ENCODE measurements around the gene BCL7A. TPM values are rescaled to one million over a fixed set of nuclear protein-coding genes. Genes with fewer than 3 reads are reported as not detected.

Gene BCL7A
- total RNA-seq, 2 experiments from 2014 or later = 6.2 to 8.1 TPM

DNA sequence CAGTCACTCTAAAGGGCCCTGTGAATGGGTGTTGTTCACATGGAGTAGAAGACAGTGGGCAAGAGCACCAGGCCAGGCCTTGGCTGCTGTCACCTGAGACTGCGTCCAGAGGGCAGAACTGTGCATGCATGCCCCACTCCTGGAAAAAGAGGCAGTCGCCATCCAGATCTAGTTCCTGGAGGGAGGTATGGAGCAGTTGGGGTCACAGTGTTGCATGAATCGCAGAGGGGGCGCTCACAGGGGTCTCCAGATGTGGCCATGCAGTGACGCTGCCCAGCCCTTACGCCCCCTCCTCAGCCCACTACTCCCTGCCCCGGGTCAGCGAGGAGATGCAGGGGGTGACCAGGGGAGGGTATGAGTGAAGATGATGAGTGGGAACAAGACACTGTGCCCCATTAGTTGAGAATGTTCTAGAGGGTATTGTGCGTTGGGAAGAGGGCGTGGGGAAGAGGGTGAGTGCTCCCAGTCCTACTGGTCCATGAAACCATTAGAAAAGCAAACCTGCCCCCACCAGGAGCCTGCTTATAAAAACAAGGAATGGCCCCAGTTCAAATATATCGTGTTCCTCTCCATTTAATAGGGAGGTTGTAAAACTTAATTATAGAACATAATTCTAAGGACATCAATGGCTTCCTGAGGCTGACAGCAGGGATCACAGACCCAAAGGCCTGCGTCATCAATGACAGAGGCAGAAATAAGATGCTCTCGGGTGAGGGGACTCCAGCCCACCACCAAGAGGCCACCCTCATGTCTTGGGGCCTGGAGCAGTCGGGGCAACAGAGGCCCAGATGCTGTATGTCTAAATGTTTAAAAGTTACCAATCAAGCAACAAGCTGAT, 32.2 kb upstream of the BCL7A start:
- Mint-ChIP-seq H3K27ac (no peak overlapping the region), H3K4me3 (no peak overlapping the region), H3K4me1 (ENCODE audit: low read depth) (peaks cover 12% of the 10 kb centered on the region), H3K27me3 (ENCODE audit: low read depth) (no peaks in the 10 kb centered on the region), H3K36me3 (ENCODE audit: low read depth) (no peaks in the 10 kb centered on the region), H3K9me3 (ENCODE audit: insufficient read depth) (no peaks in the 10 kb centered on the region)
- POLR2A ChIA-PET = interaction anchor here (0.7 kb wide), 1 partner anchor 28 kb away, joined by 3 read pairs; no protein-coding TSS in a partner anchor
- DNase-seq = no peak
- CTCF ChIA-PET = no interaction called here
- no peak for ATAC-seq

DNA sequence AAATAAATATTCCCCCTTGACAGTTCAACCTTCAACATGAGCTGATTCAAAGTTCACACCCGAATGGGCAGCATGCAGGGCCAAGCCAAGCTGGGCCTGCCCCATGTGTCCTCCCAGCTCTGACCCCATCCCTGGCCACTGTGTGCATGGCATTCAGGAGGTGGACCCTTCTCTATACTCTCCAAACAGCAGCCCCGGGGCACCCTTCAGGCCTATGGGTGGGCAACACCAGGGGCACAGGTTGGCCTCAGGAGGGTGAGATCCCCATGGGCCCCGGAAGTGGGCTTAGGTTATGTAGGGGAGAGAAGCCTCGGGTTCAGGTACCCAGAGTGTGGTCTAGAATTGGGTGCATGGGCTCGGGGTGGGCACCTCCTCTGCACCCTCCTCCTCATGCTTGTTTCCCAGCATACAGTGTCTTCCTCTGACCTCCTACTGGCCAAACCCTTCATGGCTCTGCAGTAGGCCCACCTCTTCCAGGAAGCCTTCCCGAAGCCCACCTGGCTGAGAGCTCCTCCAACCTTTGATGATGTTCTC, 31.5 kb upstream of the BCL7A start:
- ATAC-seq (no peak), DNase-seq (no peak)
- H3K27me3 Mint-ChIP-seq (ENCODE audit: low read depth) = no peaks in the 10 kb centered on the region
- ChIA-PET POLR2A (interaction anchor here (0.7 kb wide), 2 partner anchors 25 to 28 kb away, joined by 3 read pairs; no protein-coding TSS in a partner anchor), CTCF (interaction anchor here (1.8 kb wide), 1 partner anchor 15 kb away, joined by 4 read pairs; no protein-coding TSS in a partner anchor)
- no peaks in the 10 kb centered on the region for H3K36me3 Mint-ChIP-seq (ENCODE audit: low read depth)
- H3K4me1 Mint-ChIP-seq (ENCODE audit: low read depth) = peaks cover 12% of the 10 kb centered on the region
- H3K27ac Mint-ChIP-seq = no peak overlapping the region
- H3K9me3 Mint-ChIP-seq (ENCODE audit: insufficient read depth) = no peaks in the 10 kb centered on the region
- no peak overlapping the region for H3K4me3 Mint-ChIP-seq

DNA sequence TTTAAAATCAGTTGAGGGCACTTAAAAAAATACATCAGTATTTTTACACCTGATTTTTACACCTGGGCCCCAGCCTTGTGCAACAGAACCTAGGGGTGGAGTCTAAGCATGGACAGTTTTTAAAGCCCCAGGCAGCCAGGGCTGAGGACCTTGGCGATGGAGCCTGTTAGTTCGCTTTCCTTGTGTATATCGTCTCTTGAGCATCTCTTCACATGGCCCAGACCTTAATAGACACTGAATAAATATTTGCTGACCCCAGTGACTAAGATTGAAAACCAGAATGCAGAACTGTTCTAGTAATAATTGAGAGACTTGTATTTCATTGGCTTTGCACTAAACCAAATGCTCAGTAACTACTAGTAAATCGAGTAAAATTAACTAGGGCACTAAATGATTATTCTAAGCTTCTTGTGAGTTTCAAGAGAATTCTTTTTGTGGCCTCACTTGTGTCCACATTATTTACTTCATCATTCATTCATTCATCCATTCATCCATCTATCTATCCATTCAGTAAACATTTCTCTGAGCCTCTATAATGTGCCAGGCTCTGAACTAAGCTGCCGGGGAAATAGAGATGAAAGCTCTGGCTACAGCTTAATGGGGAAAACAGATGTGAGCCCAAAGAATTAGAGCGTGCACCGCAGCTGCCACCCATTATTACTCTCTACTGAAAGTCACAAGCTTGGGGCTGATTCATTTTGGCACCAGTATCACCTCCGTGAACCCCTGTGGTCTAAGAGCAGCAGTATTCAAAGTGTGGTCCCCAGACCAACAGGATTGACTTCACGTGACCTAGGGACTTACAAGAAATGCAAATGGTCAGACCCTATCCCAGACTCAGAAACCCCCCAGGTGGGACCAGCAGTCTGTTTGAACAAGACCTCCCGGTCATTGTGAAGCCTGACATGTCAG, 30.7 kb upstream of the BCL7A start:
- DNase-seq = no peak
- CTCF ChIA-PET = interaction anchor here (1.8 to 2.2 kb wide), 2 partner anchors 14 to 64 kb away, joined by 4 to 6 read pairs; no protein-coding TSS in a partner anchor
- no peaks in the 10 kb centered on the region for H3K9me3 Mint-ChIP-seq (ENCODE audit: insufficient read depth)
- no peak overlapping the region for H3K4me3 Mint-ChIP-seq
- H3K27ac Mint-ChIP-seq = no peak overlapping the region
- POLR2A ChIA-PET = interaction anchor here (0.7 kb wide), 1 partner anchor 25 kb away, joined by 3 read pairs; no protein-coding TSS in a partner anchor
- H3K36me3 Mint-ChIP-seq (ENCODE audit: low read depth) = no peaks in the 10 kb centered on the region
- H3K4me1 Mint-ChIP-seq (ENCODE audit: low read depth) = peaks cover 12% of the 10 kb centered on the region
- no peak for ATAC-seq
- peaks cover 6% of the 10 kb centered on the region for H3K27me3 Mint-ChIP-seq (ENCODE audit: low read depth)

DNA sequence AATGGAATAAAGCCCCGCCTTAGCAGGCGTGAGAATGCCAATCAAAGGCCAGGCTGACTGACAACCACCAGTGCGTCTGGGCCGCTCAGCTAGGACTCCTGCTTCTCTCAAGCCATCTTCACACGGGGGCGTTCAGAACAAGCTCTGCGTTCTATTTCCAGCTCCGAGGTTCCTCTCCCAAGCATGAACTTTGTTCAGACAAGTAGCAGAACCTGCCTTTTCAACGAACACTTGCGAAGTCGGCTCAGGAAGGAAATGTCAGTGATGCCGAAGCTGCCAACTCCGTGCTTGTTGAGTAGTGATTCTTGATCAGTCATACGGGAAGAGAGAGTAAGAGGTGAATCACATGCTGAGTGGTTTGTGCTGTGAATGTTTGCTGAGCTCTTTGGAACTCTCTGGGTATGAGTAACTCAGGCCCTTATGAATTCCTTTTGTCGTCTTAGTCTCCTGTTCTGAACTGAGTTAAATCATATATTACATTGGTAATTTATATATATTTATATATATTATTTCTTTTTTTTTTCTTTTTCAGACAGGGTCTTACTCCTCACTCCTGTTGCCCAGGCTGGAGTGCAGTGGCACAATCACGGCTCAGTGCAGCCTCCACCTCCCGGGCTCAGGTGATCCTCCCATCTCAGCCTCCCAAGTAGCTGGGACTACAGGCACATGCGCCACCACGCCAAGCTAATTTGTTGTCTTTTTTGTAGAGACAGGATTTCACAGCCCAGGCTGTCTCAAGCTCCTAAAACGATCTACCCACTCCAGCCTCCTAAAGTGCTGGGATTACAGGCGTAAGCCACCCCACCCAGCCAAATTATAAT, 29.4 kb upstream of the BCL7A start:
- Mint-ChIP-seq H3K4me1 (ENCODE audit: low read depth) (peaks cover 12% of the 10 kb centered on the region), H3K9me3 (ENCODE audit: insufficient read depth) (no peaks in the 10 kb centered on the region), H3K4me3 (no peak overlapping the region), H3K36me3 (ENCODE audit: low read depth) (no peaks in the 10 kb centered on the region), H3K27ac (no peak overlapping the region), H3K27me3 (ENCODE audit: low read depth) (peaks cover 14% of the 10 kb centered on the region)
- peak; percentile 54 for DNase-seq
- CTCF ChIA-PET = interaction anchor here (0.9 to 2.2 kb wide), 6 partner anchors 13 to 76 kb away, joined by 3 to 6 read pairs (median 4); partner anchors contain the start of gene CFAP251
- POLR2A ChIA-PET = interaction anchor here (0.6 to 1.0 kb wide), 2 partner anchors 29 to 200 kb away, joined by 4 to 5 read pairs; partner anchors contain the start of gene BCL7A
- peak; percentile 87 for ATAC-seq

DNA sequence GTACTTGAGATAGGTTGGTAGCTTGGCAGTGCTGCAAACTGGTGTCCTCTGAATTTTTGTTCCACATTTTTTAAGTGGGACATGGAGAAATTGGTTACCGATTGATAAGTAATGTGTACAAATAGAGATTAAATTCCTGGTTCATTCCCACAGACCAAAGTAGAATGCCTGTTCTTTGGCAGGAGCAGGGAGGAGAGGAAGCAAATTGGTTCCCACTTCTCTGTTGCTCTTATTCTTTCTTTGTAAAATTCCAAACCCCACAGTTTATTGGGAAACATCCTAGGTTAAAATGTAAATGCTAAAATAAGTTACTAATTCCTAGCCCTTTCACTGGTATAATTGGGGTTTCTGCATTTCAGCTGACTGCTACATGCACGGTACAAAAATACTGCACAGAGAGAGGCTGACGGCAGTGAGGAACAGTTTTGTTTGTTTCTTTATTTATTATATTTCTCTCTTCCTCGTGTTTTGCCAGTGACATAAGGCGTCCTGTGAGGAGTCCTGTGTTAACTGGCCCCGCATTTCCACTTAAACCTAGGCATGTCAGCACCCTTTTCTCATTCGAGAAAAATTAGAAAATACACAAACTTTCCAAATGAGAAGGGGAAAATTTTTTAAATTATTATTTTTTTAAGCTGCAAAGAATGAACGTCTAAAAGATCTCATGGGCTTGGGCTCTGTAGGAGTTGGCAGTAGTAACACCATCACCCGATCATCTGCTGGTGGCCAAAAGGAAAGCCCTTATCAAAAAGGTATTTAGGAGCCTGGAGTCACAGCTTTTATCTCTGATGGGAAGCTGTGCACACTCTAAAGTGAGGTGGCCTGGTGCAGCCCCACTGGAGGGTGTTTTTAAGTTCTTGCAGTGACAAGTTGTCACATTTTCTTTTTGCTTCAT, 25.4 kb upstream of the BCL7A start:
- CTCF ChIA-PET = interaction anchor here (0.6 to 1.6 kb wide), 2 partner anchors 127 to 428 kb away, joined by 3 read pairs; no protein-coding TSS in a partner anchor
- no peaks in the 10 kb centered on the region for H3K36me3 Mint-ChIP-seq (ENCODE audit: low read depth)
- peaks cover 10% of the 10 kb centered on the region for H3K4me1 Mint-ChIP-seq (ENCODE audit: low read depth)
- POLR2A ChIA-PET = no interaction called here
- peaks cover 16% of the 10 kb centered on the region for H3K27me3 Mint-ChIP-seq (ENCODE audit: low read depth)
- H3K27ac Mint-ChIP-seq = no peak overlapping the region
- ATAC-seq (no peak), DNase-seq (no peak)
- peaks cover 3% of the 10 kb centered on the region for H3K9me3 Mint-ChIP-seq (ENCODE audit: insufficient read depth)
- H3K4me3 Mint-ChIP-seq = no peak overlapping the region

DNA sequence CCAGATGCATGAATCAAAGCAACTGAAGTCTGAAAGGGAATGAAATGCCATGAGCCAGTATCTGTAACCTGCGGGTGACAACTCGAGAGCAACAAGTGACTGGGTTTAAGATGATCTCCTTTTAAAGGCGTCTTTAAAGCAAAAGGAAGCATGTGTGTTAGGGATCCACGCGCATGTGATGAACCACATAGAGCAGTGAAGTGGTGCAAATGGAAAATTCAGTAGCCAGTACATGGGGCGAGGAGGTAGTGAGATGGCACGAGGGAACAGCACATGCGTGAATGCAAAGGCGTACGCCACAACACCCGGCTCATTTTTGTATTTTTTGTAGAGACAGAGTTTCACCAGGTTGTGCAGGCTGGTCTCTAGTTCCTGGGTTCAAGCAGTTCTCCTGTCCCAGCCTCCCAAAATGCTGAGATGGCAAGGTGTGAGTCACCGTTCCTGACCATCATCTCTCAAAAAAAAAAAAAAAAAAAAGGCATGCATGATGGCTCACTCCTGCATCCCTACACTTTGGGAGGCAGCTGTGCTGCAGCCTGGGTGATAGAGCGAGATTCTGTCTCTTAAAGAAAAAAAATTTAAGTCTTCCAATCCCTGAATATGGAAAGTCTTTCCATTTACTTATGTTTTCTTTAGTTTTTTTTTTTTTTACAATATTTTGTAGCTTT, 24.6 kb upstream of the BCL7A start:
- Mint-ChIP-seq H3K27ac (no peak overlapping the region), H3K9me3 (ENCODE audit: insufficient read depth) (peaks cover 3% of the 10 kb centered on the region)

DNA sequence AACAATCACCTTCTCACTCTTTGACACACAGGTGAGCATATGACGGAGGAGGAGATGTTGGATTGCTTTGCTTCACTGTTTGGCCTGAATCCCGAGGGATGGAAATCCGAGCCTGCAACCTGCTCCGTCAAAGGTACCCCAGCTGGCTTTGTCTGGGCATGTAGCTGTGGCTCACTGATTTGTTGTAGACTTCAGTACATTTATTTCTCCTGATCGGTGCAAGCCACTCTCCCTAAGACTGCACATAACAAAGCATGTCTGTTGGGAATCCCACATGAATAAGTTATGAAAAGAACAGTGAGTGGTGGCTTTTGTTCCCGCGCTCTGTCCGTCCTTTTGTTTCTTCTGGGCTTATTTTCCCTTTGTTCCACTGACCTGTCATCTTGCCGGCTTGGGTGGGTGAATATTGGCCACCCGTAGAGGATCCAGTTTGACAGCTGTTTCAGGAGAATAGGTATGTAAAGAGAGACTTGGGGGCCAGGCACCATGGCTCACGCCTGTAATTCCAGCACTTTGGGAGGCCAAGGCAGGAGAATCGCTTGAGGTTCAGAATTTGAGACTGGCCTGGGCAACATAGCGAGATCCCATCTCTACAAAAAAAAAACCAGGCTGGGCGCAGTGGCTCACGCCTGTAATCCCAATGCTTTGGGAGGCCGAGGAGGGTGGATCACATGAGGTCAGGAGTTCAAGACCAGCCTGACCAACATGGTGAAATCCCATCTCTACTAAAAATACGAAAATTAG, 20.0 kb upstream of the BCL7A start:
- Mint-ChIP-seq H3K4me1 (ENCODE audit: low read depth) (peaks cover 24% of the 10 kb centered on the region), H3K27ac (no peak overlapping the region), H3K9me3 (ENCODE audit: insufficient read depth) (peaks cover 3% of the 10 kb centered on the region), H3K27me3 (ENCODE audit: low read depth) (peaks cover 26% of the 10 kb centered on the region), H3K36me3 (ENCODE audit: low read depth) (no peaks in the 10 kb centered on the region), H3K4me3 (no peak overlapping the region)
- ChIA-PET CTCF (no interaction called here), POLR2A (interaction anchor here (0.8 kb wide), 1 partner anchor 265 kb away, joined by 3 read pairs; the partner anchor contains the start of gene VPS33A)
- no peak for DNase-seq
- ATAC-seq = no peak

More for the DNA sequence above, 24.6 kb upstream of the BCL7A start:
- ATAC-seq = no peak
- DNase-seq = no peak
- ChIA-PET POLR2A (no interaction called here), CTCF (interaction anchor here (0.6 to 1.6 kb wide), 2 partner anchors 126 to 427 kb away, joined by 3 read pairs; no protein-coding TSS in a partner anchor)
- no peaks in the 10 kb centered on the region for H3K36me3 Mint-ChIP-seq (ENCODE audit: low read depth)
- peaks cover 4% of the 10 kb centered on the region for H3K4me1 Mint-ChIP-seq (ENCODE audit: low read depth)
- H3K27me3 Mint-ChIP-seq (ENCODE audit: low read depth) = peaks cover 16% of the 10 kb centered on the region
- no peak overlapping the region for H3K4me3 Mint-ChIP-seq

DNA sequence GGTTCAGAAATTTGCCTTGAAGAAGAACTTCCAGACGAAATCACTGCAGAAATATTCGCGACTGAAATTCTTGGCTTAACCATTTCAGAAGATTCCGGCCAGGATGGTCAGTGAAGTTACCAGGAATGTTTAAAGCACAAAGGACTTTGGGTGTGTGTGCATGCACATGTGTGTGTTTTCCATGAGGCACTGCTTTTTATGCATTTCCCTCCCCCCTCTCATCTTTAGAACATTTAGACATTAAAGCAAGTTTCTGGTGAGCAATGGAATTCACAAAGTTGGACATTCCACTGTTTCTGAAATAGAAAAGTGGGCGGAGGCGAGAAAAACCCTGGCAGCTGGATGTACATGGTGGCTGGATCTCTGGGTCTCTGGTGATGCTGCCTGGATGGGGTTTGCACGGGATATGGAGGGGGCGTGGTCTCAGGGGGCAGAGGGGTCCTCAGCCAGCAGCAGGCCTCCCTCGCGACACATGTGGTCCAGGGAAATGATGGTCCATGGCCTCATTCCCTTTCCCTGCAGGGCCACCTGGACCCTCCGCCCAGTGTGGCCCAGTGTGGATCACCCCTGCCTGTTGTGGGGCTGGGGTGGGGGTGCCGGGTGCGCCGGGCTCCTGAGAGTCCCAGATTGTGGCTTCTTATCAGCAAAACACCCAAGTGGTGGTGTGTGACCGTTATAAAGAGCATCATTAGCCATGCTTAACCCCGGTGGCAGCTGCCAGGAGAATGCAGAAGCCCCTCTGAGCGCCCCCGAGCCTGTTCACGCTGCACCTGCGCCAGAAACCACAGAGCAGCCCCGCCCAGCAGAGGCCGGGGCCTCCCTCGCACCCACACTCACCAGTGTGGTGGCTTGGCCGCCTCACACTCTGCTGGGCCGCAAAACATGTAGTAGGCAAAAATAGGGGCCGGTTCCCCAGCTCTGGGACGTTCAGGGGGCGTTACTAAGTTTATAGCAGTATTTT, 17.8 kb upstream of the BCL7A start:
- ChIA-PET POLR2A (no interaction called here), CTCF (interaction anchor here (1.1 to 1.6 kb wide), 2 partner anchors 13 to 192 kb away, joined by 3 to 4 read pairs; no protein-coding TSS in a partner anchor)
- Mint-ChIP-seq H3K27ac (no peak overlapping the region), H3K4me1 (ENCODE audit: low read depth) (peaks cover 35% of the 10 kb centered on the region), H3K4me3 (no peak overlapping the region), H3K27me3 (ENCODE audit: low read depth) (peaks cover 29% of the 10 kb centered on the region), H3K9me3 (ENCODE audit: insufficient read depth) (peaks cover 3% of the 10 kb centered on the region), H3K36me3 (ENCODE audit: low read depth) (no peaks in the 10 kb centered on the region)
- peak; percentile 63 for ATAC-seq
- DNase-seq = no peak

Data from activated CD8-positive, alpha-beta T cell treated with anti-CD3 and anti-CD28 coated beads, Interleukin-2, amount 10 ng/mL, durations not matched to agents 7 days and 5 days (primary cell).